H1 (cell line): ENCODE results near the gene CD247. TPM values are rescaled to one million over a fixed set of nuclear protein-coding genes. Genes with fewer than 3 reads are reported as not detected.

Source experiments
- CTCF ChIA-PET: fragments of 300-600 bp; sonication (Branson Sonifier 250); formaldehyde crosslinking; loops from one replicate; lab custom pipeline; 2021; ENCODE audit not compliant: partially characterized antibody; lab: Charles Lee
- POLR2A ChIA-PET: fragments of 300-600 bp; sonication (Branson Sonifier 250); formaldehyde crosslinking; loops from one replicate; lab custom pipeline; 2021; ENCODE audit warnings: inconsistent platforms; ENCODE audit not compliant: partially characterized antibody; lab: Charles Lee
- DNase-seq, 2 experiments: peaks; one replicate each; pipeline versions ENCODE4 v3.0.0 to v3.0.0-alpha.2; 2010 to 2022; ENCODE audit warnings: low spot score in 2 of 2, low read depth in 1 of 2, mixed read lengths in 1 of 2
- FAIRE-seq: peaks from 2 replicates; lab custom pipeline; 2011; peaks lifted over from hg19 to GRCh38; lab: Jason Lieb, UNC
- H2AFZ ChIP-seq: 2 replicates; pipeline ENCODE4 v1.8.1; 2012; ENCODE audit warnings: low read length, inconsistent platforms
- H2AK5ac ChIP-seq: 2 replicates; pipeline ENCODE4 v1.6.1; 2013; ENCODE audit warnings: low read depth, low read length
- H2BK120ac ChIP-seq: replicated peaks from 2 replicates; pipeline ENCODE3; 2013; ENCODE audit warnings: low read depth, low read length, inconsistent platforms
- H2BK12ac ChIP-seq: 2 replicates; pipeline ENCODE4 v1.6.1; 2013; ENCODE audit warnings: low read depth, low read length
- H2BK15ac ChIP-seq: 2 replicates; pipeline ENCODE4 v1.6.1; 2013; ENCODE audit warnings: low read length
- H2BK20ac ChIP-seq: 2 replicates; pipeline ENCODE4 v1.6.1; 2013; ENCODE audit warnings: low read length
- H2BK5ac ChIP-seq: 2 replicates; pipeline ENCODE4 v1.6.1; 2013; ENCODE audit warnings: low read depth, low read length
- H3K14ac ChIP-seq: 2 replicates; pipeline ENCODE4 v1.6.1; 2013; ENCODE audit warnings: inconsistent platforms; ENCODE audit not compliant: insufficient read length
- H3K18ac ChIP-seq: 2 replicates; pipeline ENCODE4 v1.6.1; 2013; ENCODE audit warnings: low read length; ENCODE audit errors: extremely low read depth
- H3K23ac ChIP-seq: 2 replicates; pipeline ENCODE4 v1.6.1; 2013; ENCODE audit warnings: inconsistent platforms; ENCODE audit not compliant: insufficient read length
- H3K23me2 ChIP-seq: 2 replicates; pipeline ENCODE4 v1.6.1; 2013; ENCODE audit warnings: low read depth, low read length
- H3K27ac ChIP-seq: 2 replicates; pipeline ENCODE4 v1.6.1; 2011; ENCODE audit warnings: low read depth, low read length, inconsistent platforms
- H3K27me3 ChIP-seq, 4 experiments: replicated peaks in 1 of 4; 1 replicate in 1 of 4; 2 replicates in 3 of 4; pipeline versions ENCODE4 v1.6.1 to v1.8.1; 2011 to 2013; ENCODE audit warnings: low read length in 3 of 4, mild to moderate bottlenecking in 3 of 4, inconsistent platforms in 2 of 4, mixed read lengths in 2 of 4, moderate library complexity in 1 of 4; ENCODE audit not compliant: control insufficient read depth in 3 of 4, insufficient read depth in 3 of 4; ENCODE audit errors: extremely low read depth in 1 of 4
- H3K36me3 ChIP-seq, 4 experiments: 2 replicates each; pipeline versions ENCODE4 v1.6.1 to v1.8.1; 2011 to 2013; ENCODE audit warnings: mild to moderate bottlenecking in 4 of 4, low read length in 3 of 4, moderate library complexity in 2 of 4, control low read depth in 1 of 4, inconsistent platforms in 1 of 4; ENCODE audit not compliant: insufficient read depth in 4 of 4, control insufficient read depth in 2 of 4
- H3K4ac ChIP-seq: replicated peaks from 2 replicates; pipeline ENCODE3; 2013; ENCODE audit warnings: low read length, low read depth, mixed read lengths, inconsistent platforms; ENCODE audit not compliant: insufficient read length
- H3K4me1 ChIP-seq, 4 experiments: replicated peaks in 1 of 4; 1 replicate in 1 of 4; 2 replicates in 3 of 4; pipeline versions ENCODE4 v1.6.1 to v1.8.1; 2011 to 2013; ENCODE audit warnings: low read length in 3 of 4, inconsistent platforms in 2 of 4, mixed read lengths in 1 of 4; ENCODE audit not compliant: insufficient read depth in 4 of 4, control insufficient read depth in 3 of 4
- H3K4me2 ChIP-seq, 2 experiments: 2 replicates each; pipeline versions ENCODE4 v1.6.1 to v1.8.1; 2011 to 2013; ENCODE audit warnings: low read depth in 2 of 2, low read length in 2 of 2, control low read depth in 1 of 2, inconsistent platforms in 1 of 2, mild to moderate bottlenecking in 1 of 2; ENCODE audit not compliant: insufficient read depth in 1 of 2
- H3K4me3 ChIP-seq, 4 experiments: fragments of 200-600, 300-600 bp in 1 of 4; sonication (generic), shearing (Covaris generic), sonication (Bioruptor Twin) in 1 of 4; 2 replicates each; pipeline versions ENCODE4 v1.5.1 to v1.8.1; 2011 to 2016; ENCODE audit warnings: low read length in 4 of 4, low read depth in 3 of 4, control low read depth in 2 of 4, inconsistent platforms in 2 of 4, mild to moderate bottlenecking in 2 of 4, mixed read lengths in 1 of 4, moderate library complexity in 1 of 4; ENCODE audit not compliant: insufficient read depth in 2 of 4; ENCODE audit errors: extremely low read depth in 1 of 4
- H3K56ac ChIP-seq: replicated peaks from 2 replicates; pipeline ENCODE3; 2013; ENCODE audit warnings: low read depth, mild to moderate bottlenecking, mixed read lengths, low read length, inconsistent platforms; ENCODE audit not compliant: insufficient read length
- H3K79me1 ChIP-seq: 2 replicates; pipeline ENCODE4 v1.6.1; 2013; ENCODE audit warnings: low read depth, low read length, control low read depth
- H3K79me2 ChIP-seq, 2 experiments: 2 replicates each; pipeline versions ENCODE4 v1.6.1 to v1.8.1; 2012 to 2013; ENCODE audit warnings: low read length in 2 of 2, mild to moderate bottlenecking in 2 of 2, inconsistent platforms in 1 of 2; ENCODE audit not compliant: insufficient read depth in 2 of 2, control insufficient read depth in 1 of 2
- H3K9ac ChIP-seq, 4 experiments: replicated peaks in 1 of 4; 1 replicate in 1 of 4; 2 replicates in 3 of 4; pipeline versions ENCODE4 v1.6.1 to v1.8.1; 2011 to 2013; ENCODE audit warnings: low read depth in 3 of 4, low read length in 3 of 4, control low read depth in 2 of 4, mild to moderate bottlenecking in 2 of 4, moderate library complexity in 2 of 4, inconsistent platforms in 1 of 4; ENCODE audit errors: extremely low read depth in 1 of 4
- H3K9me3 ChIP-seq, 2 experiments: 2 replicates each; pipeline versions ENCODE4 v1.6.1 to v1.8.1; 2012 to 2013; ENCODE audit warnings: mild to moderate bottlenecking in 2 of 2, moderate library complexity in 2 of 2, control low read depth in 1 of 2, inconsistent platforms in 1 of 2, low read depth in 1 of 2, low read length in 1 of 2, mixed read lengths in 1 of 2; ENCODE audit not compliant: insufficient read depth in 2 of 2
- H4K20me1 ChIP-seq, 2 experiments: replicated peaks in 1 of 2; 2 replicates each; pipeline versions ENCODE3 to v1.8.1; 2011 to 2013; ENCODE audit warnings: inconsistent platforms in 2 of 2, low read length in 2 of 2, mild to moderate bottlenecking in 1 of 2; ENCODE audit not compliant: insufficient read depth in 2 of 2, control insufficient read depth in 1 of 2
- H4K5ac ChIP-seq: 2 replicates; pipeline ENCODE4 v1.6.1; 2013; ENCODE audit warnings: low read length, low read depth, mixed read lengths, inconsistent platforms; ENCODE audit not compliant: insufficient read length
- H4K8ac ChIP-seq: 2 replicates; pipeline ENCODE4 v1.8.0; 2013; ENCODE audit warnings: mild to moderate bottlenecking, moderate library complexity, low read length, inconsistent platforms; ENCODE audit not compliant: insufficient read depth; ENCODE audit errors: extremely low read depth
- H4K91ac ChIP-seq: replicated peaks from 2 replicates; pipeline ENCODE3; 2013; ENCODE audit warnings: low read length, mixed read lengths, inconsistent platforms; ENCODE audit not compliant: insufficient read length
- ATF3 ChIP-seq: IDR thresholded peaks from 2 replicates; pipeline ENCODE4 v1.6.1; 2011; ENCODE audit warnings: low read depth, mild to moderate bottlenecking, low read length; ENCODE audit not compliant: insufficient read depth
- CEBPB ChIP-seq: IDR thresholded peaks from 2 replicates; pipeline ENCODE4 v1.6.1; 2012; ENCODE audit warnings: low read depth, low read length
- EP300 ChIP-seq, 2 experiments: IDR thresholded peaks; 1 replicate in 1 of 2; 2 replicates in 1 of 2; pipeline ENCODE4 v1.6.1; 2011 to 2012; ENCODE audit warnings: low read depth in 2 of 2, low read length in 2 of 2, mild to moderate bottlenecking in 2 of 2, borderline replicate concordance in 1 of 2, inconsistent platforms in 1 of 2, moderate library complexity in 1 of 2
- GABPA ChIP-seq: IDR thresholded peaks from 2 replicates; pipeline ENCODE4 v1.6.1; 2011; ENCODE audit warnings: mild to moderate bottlenecking, low read length, moderate library complexity, borderline replicate concordance; ENCODE audit not compliant: insufficient read depth
- HDAC6 ChIP-seq: IDR thresholded peaks from one replicate; pipeline ENCODE4 v1.7.1; 2012; ENCODE audit warnings: low read depth, mild to moderate bottlenecking, inconsistent platforms, low read length, moderate library complexity
- SP4 ChIP-seq: IDR thresholded peaks from 2 replicates; pipeline ENCODE4 v1.6.1; 2012; ENCODE audit warnings: low read length, inconsistent platforms
- TAF1 ChIP-seq: IDR thresholded peaks from 2 replicates; pipeline ENCODE4 v1.6.1; 2011; ENCODE audit warnings: mild to moderate bottlenecking, low read depth, low read length
- TBP ChIP-seq: IDR thresholded peaks from 2 replicates; pipeline ENCODE4 v1.6.1; 2011; ENCODE audit warnings: low read depth, low read length, improper control_type of control experiment
- YY1 ChIP-seq: IDR thresholded peaks from 2 replicates; pipeline ENCODE4 v1.6.1; 2011; ENCODE audit warnings: low read depth, mild to moderate bottlenecking, low read length
- ZNF274 ChIP-seq: IDR thresholded peaks from 2 replicates; pipeline ENCODE4 v1.7.0; 2012; ENCODE audit warnings: low read length, borderline replicate concordance; ENCODE audit errors: extremely low read depth
- WGBS, 2 experiments: shearing (Covaris generic) in 1 of 2; methylation state at CpG; one replicate each; pipeline versions ENCODE4 v1.1.6 to v1.1.7; 2013 to 2015; ENCODE audit warnings: low lambda C conversion rate in 2 of 2, mixed read lengths in 2 of 2, inconsistent platforms in 1 of 2, low coverage in 1 of 2, missing lambda C conversion rate in 1 of 2; ENCODE audit not compliant: insufficient replicate concordance in 2 of 2, insufficient coverage in 1 of 2, insufficient read length in 1 of 2; ENCODE audit errors: extremely low coverage in 1 of 2, missing lambda C conversion rate in 1 of 2; 5-methylcytosine and 5-hydroxymethylcytosine counted together
- polyA plus RNA-seq, 7 experiments: library from polyadenylated mRNA; depleted of rRNA in 3 of 7; stranded (reverse) in 5 of 7; unstranded in 2 of 7; fragments of >200 nt in 5 of 7; fragments of 200-250 nt in 2 of 7; gene quantifications; 1 replicate in 5 of 7; 2 replicates in 1 of 7; 4 replicates in 1 of 7; pipeline versions ENCODE4 v1.2.1 to v1.2.3, GENCODE V29; 2011 to 2013; ENCODE audit warnings: missing spikeins in 2 of 7, mixed read lengths in 2 of 7
- total RNA-seq: library from RNA; stranded (reverse); fragmentation: NEBNext Ultra II Directional; extraction: Animal tissue kit (Norgen Biotek cat#: 25700); gene quantifications from 2 replicates; pipeline ENCODE4 v1.2.1, GENCODE V29; 2021
- TF ChIP-seq, protein P1 (sequence below): IDR thresholded peaks from 2 replicates; pipeline ENCODE4 v1.6.1; 2012; ENCODE audit warnings: inconsistent platforms

Gene CD247
- total and polyA plus RNA-seq, 2 of the 8 experiments (the other 6 are each of a cell fraction or from before 2014, with no cell fraction given), result 2.0 to 2.2 TPM

- no peaks in the 10 kb centered on the region for H3K9me3 ChIP-seq
- H2AK5ac ChIP-seq, result no peak overlapping the region
- 85% methylated on average over 15 of the region's 15 CpGs; no CpG with 5 or more reads in 1 of the 2 experiments for WGBS, 2 experiments
- H2BK120ac ChIP-seq, result no peak overlapping the region
- no peak overlapping the region; the same call in 1 of the 2 replicates for H3K18ac ChIP-seq
- no peaks in the 10 kb centered on the region for H4K20me1 ChIP-seq
- no peaks in the 10 kb centered on the region for H3K27me3 ChIP-seq
- H3K56ac ChIP-seq, result no peak overlapping the region
- H3K36me3 ChIP-seq, result peaks cover 0 to 2% (median 0%) of the 10 kb centered on the region in 4 experiments; a peak in 1 of 8 replicates
- no peak overlapping the region for H4K91ac ChIP-seq
- H3K4me2 ChIP-seq, result no peak overlapping the region; a peak in 1 of 4 replicates
- H2BK20ac ChIP-seq, result no peak overlapping the region
- H2BK15ac ChIP-seq, result no peak overlapping the region
- peak in 1 of 2 experiments; percentile 47 for DNase-seq
- no peak overlapping the region for H3K4me3 ChIP-seq
- H4K5ac ChIP-seq, result no peak overlapping the region
- no peak overlapping the region for H3K27ac ChIP-seq
- H3K4me1 ChIP-seq, result peaks cover 12 to 27% (median 17%) of the 10 kb centered on the region in 4 experiments
- no peaks in the 10 kb centered on the region for H3K23me2 ChIP-seq
- POLR2A ChIA-PET, result interaction anchor here (1.2 kb wide), 1 partner anchor 202 kb away, joined by 3 read pairs; no protein-coding TSS in a partner anchor
- no peak overlapping the region for H3K23ac ChIP-seq
- no peak overlapping the region for H3K4ac ChIP-seq
- no peak for FAIRE-seq
- H2BK12ac ChIP-seq, result no peak overlapping the region
- H4K8ac ChIP-seq, result no peak overlapping the region
- H3K79me1 ChIP-seq, result no peaks in the 10 kb centered on the region
- H3K14ac ChIP-seq, result no peak overlapping the region
- no peak overlapping the region for H2AFZ ChIP-seq
- CTCF ChIA-PET, result interaction anchor here (0.7 to 2.0 kb wide), 13 partner anchors 11 to 443 kb away, joined by 3 to 8 read pairs (median 4); no protein-coding TSS in a partner anchor
- no peak overlapping the region for H2BK5ac ChIP-seq
- H3K79me2 ChIP-seq, result no peaks in the 10 kb centered on the region
- H3K9ac ChIP-seq, result no peak overlapping the region
- TF ChIP-seq, protein P1, sequence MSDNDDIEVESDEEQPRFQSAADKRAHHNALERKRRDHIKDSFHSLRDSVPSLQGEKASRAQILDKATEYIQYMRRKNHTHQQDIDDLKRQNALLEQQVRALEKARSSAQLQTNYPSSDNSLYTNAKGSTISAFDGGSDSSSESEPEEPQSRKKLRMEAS, result no peak
- no peak for TF ChIP-seq EP300 (IDR thresholded peaks at IDR 0.05; ENCODE audit: borderline replicate concordance in 1 of 2, low read depth in 2 of 2, low read length in 2 of 2)
- TF ChIP-seq GABPA, result no peak
- TF ChIP-seq ZNF274, result no peak
- no peak for TF ChIP-seq TBP
- no peak for TF ChIP-seq TAF1
- no peak for TF ChIP-seq SP4
- TF ChIP-seq ATF3, result no peak
- no peak for TF ChIP-seq HDAC6
- no peak for TF ChIP-seq YY1
- TF ChIP-seq CEBPB, result no peak
These were observed 94.4 kb downstream of the CD247 start for GRCh38 chr1:167423684-167424619.
